A549 (cell line): Measurements from ENCODE around the gene ATP13A1.

ENCODE experiments used
- EHF ChIP-seq: fragments of 250-450 bp; sonication (Bioruptor Pico); IDR thresholded peaks from 2 replicates; pipeline ENCODE4 v1.5.0; 2020; ENCODE audit warnings: mild to moderate bottlenecking
- EP300 ChIP-seq, 2 experiments: fragments of >200 bp; sonication (Bioruptor Twin); formaldehyde crosslinking; IDR thresholded peaks; 2 replicates in 1 of 2; 3 replicates in 1 of 2; pipeline ENCODE4 v1.6.1; 2016 to 2017
- HOXA7 ChIP-seq: fragments of 250-450 bp; sonication (Bioruptor Pico); IDR thresholded peaks from 2 replicates; pipeline ENCODE4 v1.5.0; 2020; ENCODE audit warnings: mild to moderate bottlenecking, moderate library complexity
- NFE2L2 ChIP-seq: fragments of 150-350 bp; conservative IDR thresholded peaks from 2 replicates; pipeline ENCODE4 v1.6.1; 2014; ENCODE audit warnings: low read length
- NPAS2 ChIP-seq: fragments of 250-450 bp; sonication (Bioruptor Pico); IDR thresholded peaks from 2 replicates; pipeline ENCODE4 v1.8.0; 2022; ENCODE audit warnings: mild to moderate bottlenecking, moderate library complexity, borderline replicate concordance
- POLR2A ChIP-seq: IDR thresholded peaks from 2 replicates; pipeline ENCODE4 v1.6.1; 2012; ENCODE audit warnings: mild to moderate bottlenecking, low read length
- SREBF2 ChIP-seq: fragments of 450-650 bp; IDR thresholded peaks from 2 replicates; pipeline ENCODE4 v1.6.1; 2014; ENCODE audit warnings: mild to moderate bottlenecking, moderate library complexity
- TF ChIP-seq, protein P1 (sequence below): fragments of >200 bp; sonication (Bioruptor Twin); formaldehyde crosslinking; IDR thresholded peaks from 3 replicates; pipeline ENCODE4 v1.5.1; 2016
- TF ChIP-seq, protein P2 (sequence below): fragments of 250-450 bp; sonication (Bioruptor Pico); IDR thresholded peaks from 2 replicates; pipeline ENCODE4 v1.5.0; 2021; ENCODE audit warnings: mild to moderate bottlenecking, moderate library complexity, borderline replicate concordance

DNA sequence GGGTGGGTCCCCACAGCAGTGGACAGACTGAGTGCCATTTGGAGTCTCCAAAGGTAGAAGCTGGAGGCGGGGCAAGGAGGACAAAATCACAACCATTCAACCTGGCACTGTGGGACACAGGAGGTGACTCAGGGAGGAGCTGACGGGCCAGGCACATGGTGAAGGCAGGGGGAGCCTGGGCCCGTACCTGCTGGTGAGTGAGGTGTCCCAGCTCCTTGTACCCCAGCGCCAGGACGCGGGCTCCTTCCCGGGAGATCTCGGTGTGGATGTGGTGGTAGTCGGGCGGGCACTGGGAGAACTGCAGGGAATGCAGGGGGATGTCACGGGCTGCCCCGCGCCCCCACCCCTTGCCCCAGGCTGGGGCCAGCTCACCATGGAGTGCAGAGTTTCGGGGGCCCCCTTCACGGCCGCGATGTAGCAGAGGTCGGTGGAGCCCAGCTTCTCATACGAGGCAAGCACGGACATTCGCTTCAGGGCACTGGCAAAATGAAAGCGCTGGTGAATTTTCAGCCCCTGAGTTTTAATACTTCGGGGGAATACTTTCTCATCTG is 9.8 kb downstream of the ATP13A1 start:
- TF ChIP-seq EP300 (IDR thresholded peaks at IDR 0.05): no peak
- TF ChIP-seq, protein P1, sequence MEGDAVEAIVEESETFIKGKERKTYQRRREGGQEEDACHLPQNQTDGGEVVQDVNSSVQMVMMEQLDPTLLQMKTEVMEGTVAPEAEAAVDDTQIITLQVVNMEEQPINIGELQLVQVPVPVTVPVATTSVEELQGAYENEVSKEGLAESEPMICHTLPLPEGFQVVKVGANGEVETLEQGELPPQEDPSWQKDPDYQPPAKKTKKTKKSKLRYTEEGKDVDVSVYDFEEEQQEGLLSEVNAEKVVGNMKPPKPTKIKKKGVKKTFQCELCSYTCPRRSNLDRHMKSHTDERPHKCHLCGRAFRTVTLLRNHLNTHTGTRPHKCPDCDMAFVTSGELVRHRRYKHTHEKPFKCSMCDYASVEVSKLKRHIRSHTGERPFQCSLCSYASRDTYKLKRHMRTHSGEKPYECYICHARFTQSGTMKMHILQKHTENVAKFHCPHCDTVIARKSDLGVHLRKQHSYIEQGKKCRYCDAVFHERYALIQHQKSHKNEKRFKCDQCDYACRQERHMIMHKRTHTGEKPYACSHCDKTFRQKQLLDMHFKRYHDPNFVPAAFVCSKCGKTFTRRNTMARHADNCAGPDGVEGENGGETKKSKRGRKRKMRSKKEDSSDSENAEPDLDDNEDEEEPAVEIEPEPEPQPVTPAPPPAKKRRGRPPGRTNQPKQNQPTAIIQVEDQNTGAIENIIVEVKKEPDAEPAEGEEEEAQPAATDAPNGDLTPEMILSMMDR: no peak
- TF ChIP-seq NFE2L2: no peak
- TF ChIP-seq, protein P2, sequence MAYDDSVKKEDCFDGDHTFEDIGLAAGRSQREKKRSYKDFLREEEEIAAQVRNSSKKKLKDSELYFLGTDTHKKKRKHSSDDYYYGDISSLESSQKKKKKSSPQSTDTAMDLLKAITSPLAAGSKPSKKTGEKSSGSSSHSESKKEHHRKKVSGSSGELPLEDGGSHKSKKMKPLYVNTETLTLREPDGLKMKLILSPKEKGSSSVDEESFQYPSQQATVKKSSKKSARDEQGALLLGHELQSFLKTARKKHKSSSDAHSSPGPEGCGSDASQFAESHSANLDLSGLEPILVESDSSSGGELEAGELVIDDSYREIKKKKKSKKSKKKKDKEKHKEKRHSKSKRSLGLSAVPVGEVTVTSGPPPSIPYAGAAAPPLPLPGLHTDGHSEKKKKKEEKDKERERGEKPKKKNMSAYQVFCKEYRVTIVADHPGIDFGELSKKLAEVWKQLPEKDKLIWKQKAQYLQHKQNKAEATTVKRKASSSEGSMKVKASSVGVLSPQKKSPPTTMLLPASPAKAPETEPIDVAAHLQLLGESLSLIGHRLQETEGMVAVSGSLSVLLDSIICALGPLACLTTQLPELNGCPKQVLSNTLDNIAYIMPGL: no peak
- no peak for TF ChIP-seq SREBF2
- TF ChIP-seq HOXA7 (CRISPR knock-in tag): no peak
- TF ChIP-seq NPAS2 (CRISPR knock-in tag): no peak
- TF ChIP-seq EHF (CRISPR knock-in tag): no peak
- no peak for TF ChIP-seq POLR2A
